Stomach (tissue), 9 donors: ENCODE measurements around the gene RIPOR3. TPM values are rescaled to one million over a fixed set of nuclear protein-coding genes. Genes with fewer than 3 reads are reported as not detected.

Experiments used
- DNase-seq, 2 donors: peaks; one replicate each; pipeline versions ENCODE4 v3.0.0 to v3.0.0-alpha.2; 2013 to 2019
- H3K27ac ChIP-seq, 5 donors: fragments of 200-600 bp in 4 of 5; sonication (generic) in 4 of 5; one replicate each; pipeline ENCODE4 v1.5.1; 2013 to 2019; ENCODE audit warnings: mild to moderate bottlenecking in 1 of 5, moderate library complexity in 1 of 5
- H3K27me3 ChIP-seq, 3 donors: fragments of 200-600 bp; sonication (generic); one replicate each; pipeline ENCODE4 v1.5.1; 2017 to 2019; ENCODE audit warnings: mixed run types in 1 of 3
- H3K36me3 ChIP-seq, 4 donors: fragments of 200-600 bp; sonication (generic); 1 replicate in 3 of 4; 2 replicates in 1 of 4; pipeline ENCODE4 v1.5.1; 2016 to 2019
- H3K4me1 ChIP-seq, 4 donors: fragments of 200-600 bp; sonication (generic); one replicate each; pipeline ENCODE4 v1.5.1; 2016 to 2019
- H3K4me3 ChIP-seq, 4 donors: fragments of 200-600 bp; sonication (generic) in 3 of 4; one replicate each; pipeline ENCODE4 v1.5.1; 2016 to 2019; ENCODE audit warnings: mild to moderate bottlenecking in 1 of 4
- H3K9me3 ChIP-seq, 4 donors: fragments of 200-600 bp; sonication (generic); one replicate each; pipeline ENCODE4 v1.5.1; 2016 to 2019
- EP300 ChIP-seq: sonication (generic); formaldehyde crosslinking; IDR thresholded peaks from one replicate; pipeline ENCODE4 v1.6.1; 2017; ENCODE audit warnings: antibody characterized with exemption
- POLR2A ChIP-seq, 4 donors: fragments of 450-650 bp; IDR thresholded peaks; one replicate each; pipeline ENCODE4 v1.6.1; 2016; ENCODE audit warnings: antibody characterized with exemption in 4 of 4, control low read depth in 2 of 4, mild to moderate bottlenecking in 1 of 4, moderate library complexity in 1 of 4
- POLR2AphosphoS5 ChIP-seq, 3 donors: sonication (generic); formaldehyde crosslinking; IDR thresholded peaks; one replicate each; pipeline ENCODE4 v1.6.1; 2016; ENCODE audit warnings: antibody characterized with exemption in 3 of 3
- WGBS, 5 donors: extraction: QIAGEN DNeasy Blood & Tissue Kit in 3 of 5; methylation state at CpG; one replicate each; pipeline versions ENCODE4 v1.1.5 to v1.1.7; 2013 to 2018; 5-methylcytosine and 5-hydroxymethylcytosine counted together
- intact Hi-C: fragments of 100-400 bp; cut with DNase I; formaldehyde crosslinking; loops from one replicate; pipeline ENCODE4 v1.15.1; 2023; ENCODE audit warnings: low total_unique reads
- polyA plus RNA-seq, 3 donors: library from polyadenylated mRNA; stranded (reverse); fragments of 200-250 nt; gene quantifications; one replicate each; pipeline ENCODE4 v1.2.3, GENCODE V29; 2013
- total RNA-seq, 5 donors: library from RNA; depleted of rRNA; stranded (reverse); fragments of >200 nt; gene quantifications; one replicate each; pipeline versions ENCODE4 v1.1.0 to v1.2.3, GENCODE V29; 2014 to 2016
- TF ChIP-seq, protein P1 (sequence below), 7 experiments: fragments of 450-650 bp in 4 of 7; fragments of 200-600 bp in 3 of 7; sonication (generic) in 3 of 7; IDR thresholded peaks; one replicate each; pipeline ENCODE4 v1.5.1; 2016 to 2019; ENCODE audit warnings: antibody characterized with exemption in 7 of 7, control low read depth in 2 of 7, mild to moderate bottlenecking in 1 of 7
- donor health status: healthy with polysubstance abuse.
- donor health status: Bipolar disorder and iron deficiency.
- donor health status: healthy.

Gene RIPOR3
- total and polyA plus RNA-seq, 8 donors = 4.4 to 61.1 (median 8.2) TPM

DNA sequence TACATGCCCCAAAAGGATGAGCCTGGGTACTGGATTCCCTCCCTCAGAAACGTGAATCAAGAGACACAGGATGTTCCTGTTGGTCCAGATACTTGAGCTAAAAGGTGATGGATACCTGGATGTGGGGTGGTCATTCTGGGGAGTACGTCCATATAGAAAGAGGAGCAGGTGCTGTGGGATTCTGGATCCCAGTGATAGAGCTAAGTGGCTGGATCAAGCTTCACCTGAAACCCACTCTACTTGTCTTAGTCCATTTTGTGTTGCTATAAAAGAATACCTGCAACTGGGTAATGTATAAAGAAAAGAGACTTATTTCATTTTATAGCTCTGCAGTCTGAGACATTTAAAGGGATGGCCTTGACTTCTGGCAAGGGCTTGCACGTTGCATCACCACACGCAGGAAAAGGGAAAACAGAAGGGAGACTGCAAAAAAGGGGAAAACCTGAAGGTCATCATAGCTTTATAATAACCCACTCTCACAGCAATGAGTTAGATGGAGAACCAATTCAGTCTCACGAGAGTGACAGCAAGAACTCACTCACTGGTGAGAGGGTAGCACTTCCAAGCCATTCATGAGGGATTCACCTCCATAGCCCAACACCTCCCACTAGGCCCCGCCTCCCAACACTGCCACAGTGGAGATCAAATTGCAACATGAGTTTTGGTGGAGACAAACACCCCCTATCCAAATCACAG is 31.2 kb downstream of the RIPOR3 start:
- DNase-seq = no peak
- 82 to 88% (median 87%) methylated on average over 6 of the region's 6 CpGs for WGBS, 5 donors
- H3K27me3 ChIP-seq = no peaks in the 10 kb centered on the region
- H3K36me3 ChIP-seq = no peaks in the 10 kb centered on the region
- H3K4me3 ChIP-seq = no peak overlapping the region
- H3K27ac ChIP-seq = peak overlapping the region; percentile 82 to 88 (median 86)
- no peaks in the 10 kb centered on the region for H3K9me3 ChIP-seq
- intact Hi-C loops = no loop called here
- TF ChIP-seq POLR2AphosphoS5 (IDR thresholded peaks at IDR 0.05) (no peak), POLR2A (IDR thresholded peaks at IDR 0.05) (no peak), EP300 (no peak)
- TF ChIP-seq, protein P1, sequence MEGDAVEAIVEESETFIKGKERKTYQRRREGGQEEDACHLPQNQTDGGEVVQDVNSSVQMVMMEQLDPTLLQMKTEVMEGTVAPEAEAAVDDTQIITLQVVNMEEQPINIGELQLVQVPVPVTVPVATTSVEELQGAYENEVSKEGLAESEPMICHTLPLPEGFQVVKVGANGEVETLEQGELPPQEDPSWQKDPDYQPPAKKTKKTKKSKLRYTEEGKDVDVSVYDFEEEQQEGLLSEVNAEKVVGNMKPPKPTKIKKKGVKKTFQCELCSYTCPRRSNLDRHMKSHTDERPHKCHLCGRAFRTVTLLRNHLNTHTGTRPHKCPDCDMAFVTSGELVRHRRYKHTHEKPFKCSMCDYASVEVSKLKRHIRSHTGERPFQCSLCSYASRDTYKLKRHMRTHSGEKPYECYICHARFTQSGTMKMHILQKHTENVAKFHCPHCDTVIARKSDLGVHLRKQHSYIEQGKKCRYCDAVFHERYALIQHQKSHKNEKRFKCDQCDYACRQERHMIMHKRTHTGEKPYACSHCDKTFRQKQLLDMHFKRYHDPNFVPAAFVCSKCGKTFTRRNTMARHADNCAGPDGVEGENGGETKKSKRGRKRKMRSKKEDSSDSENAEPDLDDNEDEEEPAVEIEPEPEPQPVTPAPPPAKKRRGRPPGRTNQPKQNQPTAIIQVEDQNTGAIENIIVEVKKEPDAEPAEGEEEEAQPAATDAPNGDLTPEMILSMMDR (IDR thresholded peaks at IDR 0.05) = no peak
- H3K4me1 ChIP-seq = peaks cover 59 to 80% (median 71%) of the 10 kb centered on the region in 4 donors

GRCh38 chr20:50658804-50659380 is 32.5 kb downstream of the RIPOR3 start:
- intact Hi-C loops = no loop called here
- TF ChIP-seq POLR2AphosphoS5 (IDR thresholded peaks at IDR 0.05) (peak; percentile 46 to 66 (median 47)), POLR2A (IDR thresholded peaks at IDR 0.05) (no peak), EP300 (no peak)
- TF ChIP-seq, protein P1 (IDR thresholded peaks at IDR 0.05) = peak in 2 of 7 experiments; percentile 24 to 52
- 21 to 41% (median 33%) methylated on average over 10 of the region's 10 CpGs for WGBS, 5 donors
- DNase-seq = peak; percentile 72 to 83
- H3K9me3 ChIP-seq = no peaks in the 10 kb centered on the region
- H3K36me3 ChIP-seq = no peaks in the 10 kb centered on the region
- H3K4me3 ChIP-seq = no peak overlapping the region
- peaks cover 63 to 91% (median 78%) of the 10 kb centered on the region in 4 donors for H3K4me1 ChIP-seq
- peak overlapping the region; percentile 82 to 88 (median 86) for H3K27ac ChIP-seq
- no peaks in the 10 kb centered on the region for H3K27me3 ChIP-seq

GRCh38 chr20:50655311-50655880 is 35.9 kb downstream of the RIPOR3 start:
- Histone ChIP-seq H3K27me3 (no peaks in the 10 kb centered on the region), H3K36me3 (no peaks in the 10 kb centered on the region), H3K27ac (peak overlapping the region; percentile 43 to 88 (median 86)), H3K4me1 (peaks cover 37 to 71% (median 52%) of the 10 kb centered on the region in 4 donors), H3K4me3 (peak overlapping the region in 2 of 4 donors; percentile 11 to 25), H3K9me3 (no peaks in the 10 kb centered on the region)
- intact Hi-C loops = no loop called here
- peak in 1 of 2 donors; percentile 93 for DNase-seq
- 29 to 51% (median 39%) methylated on average over 15 to 16 of the region's 16 CpGs for WGBS, 5 donors
- peak in 2 of 3 donors; percentile 66 to 74 for TF ChIP-seq POLR2AphosphoS5 (IDR thresholded peaks at IDR 0.05)
- TF ChIP-seq, protein P1 (IDR thresholded peaks at IDR 0.05) = no peak

DNA sequence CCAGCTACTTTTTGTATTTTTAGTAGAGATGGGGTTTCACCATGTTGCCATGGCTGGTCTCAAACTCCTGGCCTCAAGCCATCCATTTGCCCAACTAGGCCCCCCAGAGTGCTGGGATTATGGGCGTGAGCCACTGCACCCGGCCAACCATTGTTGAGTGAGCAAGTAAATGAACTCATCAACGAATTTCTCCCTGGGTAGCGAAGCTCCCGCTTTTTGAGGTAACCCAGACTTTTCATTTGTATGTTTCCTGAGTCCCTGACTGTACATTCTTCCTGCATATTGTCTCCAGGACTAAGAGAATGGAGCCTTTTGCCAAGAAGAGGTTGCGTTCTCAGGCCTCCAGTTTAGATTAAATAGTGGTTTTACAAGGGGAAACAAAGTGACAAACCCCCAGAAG is 36.4 kb downstream of the RIPOR3 start:
- H3K4me3 ChIP-seq = peak overlapping the region in 1 of 4 donors; percentile 25
- intact Hi-C loops = no loop called here
- H3K4me1 ChIP-seq = peaks cover 32 to 66% (median 48%) of the 10 kb centered on the region in 4 donors
- peak in 1 of 2 donors; percentile 68 for DNase-seq
- WGBS, 5 donors = 46 to 76% (median 59%) methylated on average over 6 of the region's 6 CpGs
- no peaks in the 10 kb centered on the region for H3K27me3 ChIP-seq
- H3K27ac ChIP-seq = peak overlapping the region; percentile 43 to 88 (median 86)
- H3K9me3 ChIP-seq = no peaks in the 10 kb centered on the region
- TF ChIP-seq POLR2A (IDR thresholded peaks at IDR 0.05) (no peak), POLR2AphosphoS5 (IDR thresholded peaks at IDR 0.05) (no peak), EP300 (no peak)
- TF ChIP-seq, protein P1 (IDR thresholded peaks at IDR 0.05) = no peak
- no peaks in the 10 kb centered on the region for H3K36me3 ChIP-seq
